ENCODE results near the gene STX2. TPM values are rescaled to one million over a fixed set of nuclear protein-coding genes. Genes with fewer than 3 reads are reported as not detected.
"Not testable (repeated sequence)": the region's sequence is repeated elsewhere in the genome, so short reads cannot be mapped to it uniquely, and the experiment has no call there.

Gene STX2
- polyA plus RNA-seq (58.4 and 67.0 TPM in 2 replicates), polyA minus RNA-seq (23.9 and 28.4 TPM in 2 replicates)

GRCh38 chr12:130838951-130839769 lies at the start of gene STX2:
TSS of gene STX2 (minus strand) at chr12:130839250. CDS start at chr12:130839099, 151 bp downstream.
- H3K27ac ChIP-seq (ENCODE audit: low read length), result peak within 1 kb of the TSS; percentile 53

GRCh38 chr12:130887190-130887589 lies 48.1 kb upstream of the STX2 start:
- H3K27me3 ChIP-seq (ENCODE audit: insufficient read depth, low read depth, low read length); H3K4me2 ChIP-seq (ENCODE audit: low read length); H3K27ac ChIP-seq (ENCODE audit: low read length); H3K4me3 ChIP-seq (ENCODE audit: low read length); H3K36me3 ChIP-seq (ENCODE audit: insufficient read depth, low read length); H2AFZ ChIP-seq (ENCODE audit: low read depth, low read length); H4K20me1 ChIP-seq (ENCODE audit: insufficient read depth); H3K9me2 ChIP-seq (ENCODE audit: insufficient read depth, low read length); H3K9me3 ChIP-seq (ENCODE audit: low read length); H3F3A ChIP-seq (ENCODE audit: insufficient read depth, low read length, poor library complexity, severe bottlenecking); H3K79me2 ChIP-seq (replicated peaks; ENCODE audit: insufficient read depth, low read length); H3K9ac ChIP-seq (ENCODE audit: low read length): not testable (repeated sequence)

More at GRCh38 chr12:130838951-130839769, at the start of gene STX2:
- H4K20me1 ChIP-seq (ENCODE audit: insufficient read depth), result no peaks in the 10 kb centered on the region
- H3K36me3 ChIP-seq (ENCODE audit: insufficient read depth, low read length), result no peaks in the 10 kb centered on the region
- no peaks in the 10 kb centered on the region for H3K9me3 ChIP-seq (ENCODE audit: low read length)
- H3F3A ChIP-seq (ENCODE audit: insufficient read depth, low read length, poor library complexity, severe bottlenecking), result no peaks in the 10 kb centered on the region
- H3K4me3 ChIP-seq (ENCODE audit: low read length), result peak within 1 kb of the TSS; percentile 98
- no peaks in the 10 kb centered on the region for H3K27me3 ChIP-seq (ENCODE audit: insufficient read depth, low read depth, low read length)
- peaks cover 37% of the 10 kb centered on the region for H3K79me2 ChIP-seq (replicated peaks; ENCODE audit: insufficient read depth, low read length)
- TF ChIP-seq REST (IDR thresholded peaks at IDR 0.05; ENCODE audit: borderline replicate concordance) (no peak), CTCF (IDR thresholded peaks at IDR 0.05; ENCODE audit: poor library complexity, severe bottlenecking) (peak; percentile 64), POLR2AphosphoS5 (IDR thresholded peaks at IDR 0.05) (peak; percentile 65), RAD21 (conservative IDR thresholded peaks at IDR 0.05) (peak; percentile 57), SMC3 (conservative IDR thresholded peaks at IDR 0.05; ENCODE audit: poor library complexity) (peak; percentile 64), MXI1 (conservative IDR thresholded peaks at IDR 0.05; ENCODE audit: poor library complexity, severe bottlenecking) (peak; percentile 93)
- H3K4me2 ChIP-seq (ENCODE audit: low read length), result peak within 1 kb of the TSS; percentile 66
- peak within 1 kb of the TSS; percentile 77 for H3K9ac ChIP-seq (ENCODE audit: low read length)
- peak within 1 kb of the TSS; percentile 40 for H2AFZ ChIP-seq (ENCODE audit: low read depth, low read length)
- no peaks in the 10 kb centered on the region for H3K9me2 ChIP-seq (ENCODE audit: insufficient read depth, low read length)

GRCh38 chr12:130881548-130881947 lies 42.5 kb upstream of the STX2 start:
- no peaks in the 10 kb centered on the region for H3K79me2 ChIP-seq (replicated peaks; ENCODE audit: insufficient read depth, low read length)
- peaks cover 3% of the 10 kb centered on the region for H3K36me3 ChIP-seq (ENCODE audit: insufficient read depth, low read length)
- no peak overlapping the region for H2AFZ ChIP-seq (ENCODE audit: low read depth, low read length)
- no peaks in the 10 kb centered on the region for H3K27me3 ChIP-seq (ENCODE audit: insufficient read depth, low read depth, low read length)
- no peak overlapping the region for H3K9ac ChIP-seq (ENCODE audit: low read length)
- no peaks in the 10 kb centered on the region for H4K20me1 ChIP-seq (ENCODE audit: insufficient read depth)
- TF ChIP-seq TAF1 (IDR thresholded peaks at IDR 0.05; ENCODE audit: low read depth) (no peak), CTCF (IDR thresholded peaks at IDR 0.05; ENCODE audit: poor library complexity, severe bottlenecking) (no peak), REST (IDR thresholded peaks at IDR 0.05; ENCODE audit: borderline replicate concordance) (no peak), RAD21 (conservative IDR thresholded peaks at IDR 0.05) (no peak), MXI1 (conservative IDR thresholded peaks at IDR 0.05; ENCODE audit: poor library complexity, severe bottlenecking) (no peak), SMC3 (conservative IDR thresholded peaks at IDR 0.05; ENCODE audit: poor library complexity) (no peak), EZH2 (IDR thresholded peaks at IDR 0.05; ENCODE audit: borderline replicate concordance, insufficient read depth, low read length, poor library complexity, severe bottlenecking) (no peak), POLR2AphosphoS5 (IDR thresholded peaks at IDR 0.05) (no peak), EP300 (conservative IDR thresholded peaks at IDR 0.05; ENCODE audit: poor library complexity, severe bottlenecking) (no peak)
- no peaks in the 10 kb centered on the region for H3F3A ChIP-seq (ENCODE audit: insufficient read depth, low read length, poor library complexity, severe bottlenecking)
- no peak overlapping the region for H3K4me2 ChIP-seq (ENCODE audit: low read length)
- H3K9me2 ChIP-seq (ENCODE audit: insufficient read depth, low read length), result no peaks in the 10 kb centered on the region
- H3K27ac ChIP-seq (ENCODE audit: low read length), result no peak overlapping the region
- no peak overlapping the region for H3K4me3 ChIP-seq (ENCODE audit: low read length)
- H3K9me3 ChIP-seq (ENCODE audit: low read length), result no peaks in the 10 kb centered on the region
